Hematopoietic multipotent progenitor cell treated with erythropoietin and hydrocortisone succinate and interleukin-3 and kit ligand, for 17 days (in vitro differentiated cells): Measurements from ENCODE around the gene BMP3.
A peak's percentile ranks its signal among the peaks of the same experiment; 100 is the strongest.
"Not testable (repeated sequence)": the region's sequence is repeated elsewhere in the genome, so short reads cannot be mapped to it uniquely, and the experiment has no call there.

ENCODE experiments used
- DNase-seq: peaks from one replicate; pipeline ENCODE4 v3.0.0-alpha.2; 2015; ENCODE audit warnings: low spot score

Gene BMP3

GRCh38 chr4:81030061-81030980, at the start of gene BMP3:
Gene BMP3, plus strand, starts transcription at chr4:81030708. Its CDS starts 577 bp downstream, at chr4:81031285.
- no peak for DNase-seq

DNA sequence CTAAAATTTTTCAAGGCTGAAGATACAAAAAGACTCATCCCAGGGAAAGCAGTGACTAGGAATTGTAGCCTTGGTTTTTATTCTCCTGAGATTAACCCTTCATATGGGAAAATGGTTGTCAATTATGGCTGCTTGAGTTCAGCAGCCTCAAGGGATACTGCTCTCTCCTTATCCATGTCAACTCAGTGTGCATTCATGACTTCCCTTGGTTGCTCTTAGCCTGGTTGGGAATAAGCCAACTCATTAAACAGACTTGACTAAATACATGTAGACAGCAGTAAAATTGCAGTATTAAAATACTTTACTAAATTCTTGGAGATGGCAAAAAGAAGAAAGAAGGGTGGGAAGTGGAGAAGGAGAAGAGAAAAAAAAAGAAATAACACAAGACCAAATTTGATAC, 44.5 kb upstream of the BMP3 start:
- DNase-seq, result no peak

- DNase-seq, result peak; percentile 13
Measured at GRCh38 chr4:80989921-80990544, 40.5 kb upstream of the BMP3 start.

DNA sequence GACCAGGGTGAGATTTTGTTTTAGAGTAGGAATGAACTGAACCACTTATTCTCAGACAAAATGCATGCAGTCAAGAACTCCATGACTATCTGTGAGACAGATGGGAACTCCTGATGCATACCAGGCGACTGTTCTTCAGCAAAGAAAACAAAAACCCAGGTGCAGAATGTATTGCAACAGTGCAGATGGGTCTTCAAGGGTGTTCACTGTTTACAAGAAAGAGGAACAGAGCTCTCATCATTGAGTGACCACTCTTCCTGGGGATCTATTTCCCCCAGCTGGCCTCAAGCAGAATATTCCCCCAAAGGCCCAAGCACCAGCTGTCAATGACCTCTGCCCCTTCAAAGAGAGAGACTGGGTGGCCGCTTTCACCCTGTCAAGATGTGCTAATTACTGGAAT, 39.7 kb upstream of the BMP3 start:
- DNase-seq, result no peak

- no peak for DNase-seq
Measured at GRCh38 chr4:80999943-81000342, 30.6 kb upstream of the BMP3 start.

DNA sequence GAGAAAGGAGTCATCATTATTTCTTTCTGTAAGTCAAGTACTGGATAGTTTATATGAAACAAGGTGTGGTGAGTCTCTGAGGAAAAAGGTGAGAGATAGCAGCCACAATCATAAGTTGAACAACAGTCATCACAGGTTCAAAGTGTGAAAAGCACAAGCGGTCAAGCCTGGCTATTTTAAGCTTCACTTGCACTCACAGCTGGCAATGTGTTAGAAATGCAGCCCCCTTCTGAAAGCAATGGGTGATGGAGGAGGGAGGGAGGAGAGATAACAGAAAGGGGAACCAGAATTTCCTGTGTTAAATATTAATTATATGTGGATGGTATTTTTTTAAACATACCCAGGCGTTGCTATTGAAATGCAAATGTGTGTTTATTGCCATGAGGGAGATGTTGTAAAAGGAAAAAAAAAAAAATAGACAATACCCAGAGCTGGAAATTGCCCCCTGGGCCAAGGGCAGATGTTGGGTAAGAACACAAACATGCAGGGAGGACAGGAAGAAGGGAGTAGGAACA, 26.9 kb upstream of the BMP3 start:
- DNase-seq, result no peak

- no peak for DNase-seq
Measured at GRCh38 chr4:81007417-81007816, 23.1 kb upstream of the BMP3 start.

DNA sequence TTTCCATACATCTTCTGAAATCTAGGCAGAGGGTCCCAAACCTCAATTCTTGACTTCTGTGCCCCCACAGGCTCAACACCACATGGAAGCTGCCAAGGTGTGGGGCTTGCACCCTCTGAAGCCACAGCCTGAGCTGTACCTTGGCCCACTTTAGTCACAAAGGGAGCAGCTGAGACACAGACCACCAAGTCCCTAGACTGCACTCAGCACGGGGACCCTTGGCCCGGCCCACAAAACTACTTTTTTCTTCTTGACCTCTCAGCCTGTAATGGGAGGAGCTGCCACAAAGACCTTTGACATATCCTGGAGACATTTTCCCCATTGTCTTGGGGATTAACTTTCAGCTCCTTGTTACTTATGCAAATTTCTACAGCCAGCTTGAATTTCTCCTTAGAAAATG, 13.9 kb upstream of the BMP3 start:
- not testable (repeated sequence) for DNase-seq

- no peak for DNase-seq
Measured at GRCh38 chr4:81019006-81019405, 11.5 kb upstream of the BMP3 start.

DNA sequence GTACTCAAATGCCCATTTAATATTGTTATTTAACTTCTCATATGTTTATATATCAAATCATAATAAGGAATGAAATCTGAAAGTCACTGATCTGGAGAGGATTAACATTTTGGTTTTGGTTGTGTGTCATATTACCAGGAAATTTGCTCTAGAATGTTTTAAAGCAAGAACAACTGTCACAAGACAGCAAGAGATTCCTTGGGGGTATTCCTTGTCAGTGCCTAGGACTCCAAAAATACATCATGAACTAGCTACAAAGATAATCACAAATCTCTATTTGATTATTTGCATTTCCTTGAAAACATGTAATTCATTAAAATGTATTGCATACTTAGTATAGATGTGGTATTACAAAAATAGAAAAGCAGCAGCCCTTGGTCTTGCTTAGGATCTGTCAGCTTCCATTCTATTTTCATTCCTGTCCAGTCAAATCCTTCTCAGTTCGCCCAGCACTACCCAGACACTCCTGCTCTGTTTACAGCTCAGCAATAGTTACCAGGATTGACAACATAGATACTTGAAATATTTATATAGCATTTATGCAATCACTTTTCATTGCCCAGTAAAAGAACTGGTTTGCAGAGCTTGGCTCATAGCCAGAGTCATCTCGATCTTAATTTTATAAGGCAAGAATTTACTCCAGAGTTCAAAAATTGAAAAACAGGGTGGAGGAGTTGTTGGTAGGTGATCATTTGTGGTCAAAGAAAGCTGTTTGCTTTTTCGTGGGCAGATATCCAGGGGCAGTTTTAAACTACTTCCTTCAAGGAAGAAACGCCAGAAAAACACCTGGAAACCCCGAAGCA, 9.2 kb upstream of the BMP3 start:
- no peak for DNase-seq

- DNase-seq, result no peak
Measured at GRCh38 chr4:81021981-81022380, 8.5 kb upstream of the BMP3 start.

DNA sequence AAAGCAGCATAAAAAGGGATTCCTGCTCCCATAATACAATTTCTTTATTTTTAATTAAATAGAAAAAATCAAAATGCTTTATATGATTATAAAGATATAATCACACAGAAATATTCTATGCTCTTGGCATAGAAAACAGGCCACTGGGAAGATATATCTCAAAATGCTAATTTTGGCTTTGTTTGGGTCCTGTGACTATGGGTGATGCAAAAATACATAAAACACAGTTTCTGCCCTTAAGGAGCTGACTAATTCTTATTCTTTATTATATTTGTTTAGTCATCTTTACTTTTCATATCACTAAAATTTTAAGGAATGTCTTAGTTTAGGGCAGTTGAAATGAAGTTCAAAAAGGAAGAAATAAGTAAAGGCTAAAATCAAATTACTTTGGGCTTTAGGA, 7.0 kb upstream of the BMP3 start:
- no peak for DNase-seq

GRCh38 chr4:81030981-81031791, 678 bp downstream of the BMP3 start:
- DNase-seq, result no peak

DNA sequence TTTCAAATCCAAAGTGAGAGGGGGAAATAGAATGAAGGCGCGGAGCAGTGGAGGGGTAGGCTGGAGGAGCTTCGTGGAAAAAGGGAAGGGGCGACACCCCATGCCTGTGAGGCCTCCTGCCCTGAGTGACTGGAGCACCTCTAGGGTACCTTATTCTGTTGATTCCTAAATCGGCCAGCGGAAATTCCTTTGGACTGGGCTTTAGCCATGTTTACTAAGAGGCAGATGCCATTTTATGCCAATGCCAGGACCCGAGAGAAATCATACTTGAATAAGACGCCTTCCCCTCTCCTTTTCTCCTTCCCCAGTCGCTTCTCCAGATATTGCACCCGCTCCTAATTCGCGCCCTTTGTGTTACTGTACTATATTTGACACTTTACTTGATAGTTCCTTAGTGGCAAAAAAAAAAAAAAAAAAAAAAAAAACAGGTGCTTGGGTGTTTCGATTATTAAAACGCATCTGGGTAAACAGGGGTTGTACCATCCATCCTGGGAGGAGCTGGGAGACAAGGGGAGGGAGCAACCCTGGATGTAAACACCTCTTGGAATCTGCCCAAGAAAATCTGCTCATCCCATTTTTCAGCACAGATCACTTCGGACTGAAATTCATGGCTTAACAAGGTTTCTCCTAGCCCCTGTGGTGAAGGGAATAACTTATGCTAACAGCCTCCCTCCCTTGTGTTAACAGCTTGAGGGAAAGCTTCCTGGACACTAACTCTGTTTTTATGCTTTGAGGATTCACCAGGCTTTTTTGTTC, 1.5 kb downstream of the BMP3 start:
- DNase-seq, result no peak

- DNase-seq, result no peak
Measured at GRCh38 chr4:81032771-81033684, 2.5 kb downstream of the BMP3 start.

GRCh38 chr4:81038636-81039350, 8.3 kb downstream of the BMP3 start:
- DNase-seq, result no peak

- DNase-seq, result no peak
Measured at GRCh38 chr4:81039351-81039972, 9.0 kb downstream of the BMP3 start.

DNA sequence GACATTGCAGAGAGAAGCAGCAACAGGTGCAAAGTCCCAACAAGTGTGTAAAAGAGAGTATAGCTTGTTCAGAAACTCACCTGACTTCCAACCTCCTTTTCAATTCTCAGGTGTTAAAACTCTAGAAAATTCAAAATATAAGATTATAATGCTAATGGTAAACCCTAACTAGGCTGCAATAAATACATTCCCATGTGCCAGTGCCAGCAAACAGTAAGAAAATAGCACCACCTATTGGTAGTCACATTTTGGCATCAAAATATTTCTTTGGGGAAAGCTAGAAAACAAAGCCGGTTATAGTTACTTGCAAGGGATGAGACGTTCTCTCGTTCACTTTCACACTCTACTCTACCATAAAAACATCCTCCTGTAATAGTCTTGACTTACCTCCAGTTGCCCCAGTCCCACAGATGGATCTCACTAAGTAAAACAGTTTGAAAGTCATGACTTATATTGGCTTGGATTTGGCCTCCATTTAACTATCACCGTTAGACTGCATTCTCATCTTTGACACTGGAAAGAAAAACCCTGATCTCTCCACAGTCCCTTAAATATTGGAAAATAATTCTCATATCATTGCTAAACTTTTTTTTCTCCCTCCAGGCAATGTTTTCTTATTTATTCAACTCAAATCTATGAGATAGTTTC, 9.6 kb downstream of the BMP3 start:
- no peak for DNase-seq
